Type B pancreatic cell (in vitro differentiated cells): ENCODE measurements around the gene BABAM1. TPM values are rescaled to one million over a fixed set of nuclear protein-coding genes. Genes with fewer than 3 reads are reported as not detected.

Experiments used
- DNase-seq: peaks from one replicate; pipeline ENCODE4 v3.0.0; 2021; ENCODE audit warnings: mixed read lengths; ENCODE audit not compliant: unreplicated experiment; ENCODE audit errors: extremely low spot score
- H3K27ac Mint-ChIP-seq: 2 replicates; pipeline ENCODE4 v1.8.0; 2021; ENCODE audit warnings: mild to moderate bottlenecking, mixed read lengths
- H3K27me3 Mint-ChIP-seq: 2 replicates; pipeline ENCODE4 v1.8.0; 2021; ENCODE audit warnings: mixed read lengths
- H3K36me3 Mint-ChIP-seq: 2 replicates; pipeline ENCODE4 v1.8.0; 2021; ENCODE audit warnings: mixed read lengths
- H3K4me1 Mint-ChIP-seq: one replicate; pipeline ENCODE4 v1.8.0; 2021; ENCODE audit warnings: mixed read lengths; ENCODE audit not compliant: unreplicated experiment
- H3K4me3 Mint-ChIP-seq: 2 replicates; pipeline ENCODE4 v1.8.0; 2021; ENCODE audit warnings: mild to moderate bottlenecking, mixed read lengths
- H3K9me3 Mint-ChIP-seq: 2 replicates; pipeline ENCODE4 v1.8.0; 2021; ENCODE audit warnings: mixed read lengths
- total RNA-seq: library from RNA; stranded (reverse); gene quantifications from 2 replicates; pipeline ENCODE4 v1.2.1, GENCODE V29; 2021; ENCODE audit warnings: low replicate concordance
- TF ChIP-seq, protein P1 (sequence below): fragments of 200-600 bp; sonication (generic); conservative IDR thresholded peaks from 2 replicates; pipeline ENCODE4 v1.5.0; 2021; ENCODE audit warnings: antibody characterized with exemption, mild to moderate bottlenecking

The BABAM1 gene
- total RNA-seq, 1 donor from 2014 or later, result 93.3 TPM

DNA sequence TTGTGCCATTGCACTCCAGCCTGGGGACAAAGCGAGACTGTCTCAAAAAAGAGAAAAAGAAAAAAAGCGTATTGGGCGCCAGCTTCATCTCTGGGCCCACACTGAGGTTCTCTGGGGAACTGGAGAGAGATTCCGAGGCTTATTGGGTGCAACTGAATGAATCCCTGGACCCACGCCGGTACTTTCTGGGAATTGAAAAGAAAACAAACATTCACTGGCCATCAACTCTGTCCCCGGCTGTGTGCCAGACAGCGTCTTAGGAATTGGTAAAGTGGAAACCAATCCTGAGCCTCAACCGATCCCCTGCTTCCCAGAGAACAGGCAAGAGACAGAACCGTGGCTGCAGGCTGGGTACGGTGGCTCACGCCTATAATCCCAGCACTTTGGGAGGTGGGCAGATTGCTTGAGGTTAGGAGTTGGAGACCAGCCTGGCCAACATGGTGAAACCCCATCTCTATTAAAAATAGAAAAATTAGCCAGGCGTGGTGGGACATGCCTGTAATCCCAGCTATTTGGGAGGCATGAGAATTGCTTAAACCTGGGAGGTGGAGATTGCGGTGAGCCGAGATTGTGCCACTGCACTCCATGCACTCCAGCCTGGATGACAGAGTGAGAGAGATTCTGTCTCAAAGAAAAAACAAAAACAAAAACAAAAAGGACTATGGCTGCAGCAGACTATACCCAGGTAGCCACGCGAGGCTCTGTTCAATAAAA is 58.8 kb downstream of the BABAM1 start:
- Mint-ChIP-seq H3K36me3 (peaks cover 8% of the 10 kb centered on the region), H3K27ac (no peak overlapping the region), H3K9me3 (no peaks in the 10 kb centered on the region), H3K4me1 (peaks cover 5% of the 10 kb centered on the region), H3K27me3 (peaks cover 10% of the 10 kb centered on the region), H3K4me3 (no peak overlapping the region)
- no peak for DNase-seq
- TF ChIP-seq, protein P1, sequence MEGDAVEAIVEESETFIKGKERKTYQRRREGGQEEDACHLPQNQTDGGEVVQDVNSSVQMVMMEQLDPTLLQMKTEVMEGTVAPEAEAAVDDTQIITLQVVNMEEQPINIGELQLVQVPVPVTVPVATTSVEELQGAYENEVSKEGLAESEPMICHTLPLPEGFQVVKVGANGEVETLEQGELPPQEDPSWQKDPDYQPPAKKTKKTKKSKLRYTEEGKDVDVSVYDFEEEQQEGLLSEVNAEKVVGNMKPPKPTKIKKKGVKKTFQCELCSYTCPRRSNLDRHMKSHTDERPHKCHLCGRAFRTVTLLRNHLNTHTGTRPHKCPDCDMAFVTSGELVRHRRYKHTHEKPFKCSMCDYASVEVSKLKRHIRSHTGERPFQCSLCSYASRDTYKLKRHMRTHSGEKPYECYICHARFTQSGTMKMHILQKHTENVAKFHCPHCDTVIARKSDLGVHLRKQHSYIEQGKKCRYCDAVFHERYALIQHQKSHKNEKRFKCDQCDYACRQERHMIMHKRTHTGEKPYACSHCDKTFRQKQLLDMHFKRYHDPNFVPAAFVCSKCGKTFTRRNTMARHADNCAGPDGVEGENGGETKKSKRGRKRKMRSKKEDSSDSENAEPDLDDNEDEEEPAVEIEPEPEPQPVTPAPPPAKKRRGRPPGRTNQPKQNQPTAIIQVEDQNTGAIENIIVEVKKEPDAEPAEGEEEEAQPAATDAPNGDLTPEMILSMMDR, result no peak

DNA sequence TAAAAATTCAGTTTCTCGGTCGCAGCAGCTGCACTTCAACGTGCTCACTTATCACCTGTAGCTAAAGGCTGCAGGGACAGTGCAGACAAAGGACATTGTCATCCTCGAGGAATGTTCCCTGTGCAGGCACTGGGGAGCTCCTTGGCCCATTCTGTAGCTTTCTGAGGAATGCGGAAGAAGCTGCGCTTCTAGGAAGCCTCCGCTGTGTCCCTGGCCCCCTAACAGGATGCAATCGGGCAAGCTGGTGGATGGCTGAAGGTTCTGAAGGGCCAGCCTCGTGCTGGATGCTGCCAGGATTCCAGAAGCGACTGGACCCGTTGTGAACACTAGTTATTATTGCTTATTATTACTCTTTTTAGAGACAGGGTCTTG is 59.3 kb downstream of the BABAM1 start:
- peaks cover 8% of the 10 kb centered on the region for H3K36me3 Mint-ChIP-seq

DNA sequence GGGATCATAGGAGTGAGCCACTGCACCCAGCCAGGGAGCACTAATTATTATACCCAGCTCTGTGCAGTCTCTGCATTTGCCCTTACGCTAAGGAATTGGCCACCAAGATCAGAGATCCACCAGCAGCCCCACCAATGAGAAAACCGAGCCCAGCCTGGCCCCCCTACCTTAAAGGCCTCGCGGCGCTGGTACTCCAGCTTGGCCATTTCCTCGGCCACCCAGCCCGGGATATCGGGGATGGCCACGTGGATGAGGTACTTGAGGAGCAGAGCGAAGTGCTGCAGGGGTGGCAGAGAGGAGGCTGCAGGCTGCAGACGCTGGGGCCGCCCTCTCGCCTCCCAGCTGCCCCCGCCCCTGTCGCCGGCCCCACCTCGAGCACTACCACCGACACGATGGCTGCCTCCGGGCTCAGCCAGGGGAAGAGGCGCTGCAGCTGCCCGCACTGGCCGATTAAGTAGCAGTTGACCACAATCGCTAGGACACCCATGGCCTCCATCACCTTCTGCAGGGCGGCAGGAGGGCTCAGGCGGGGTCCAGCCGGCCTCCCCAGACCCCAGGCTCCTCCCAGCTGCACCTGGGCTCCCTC is 59.9 kb downstream of the BABAM1 start:
- Mint-ChIP-seq H3K4me3 (peak overlapping the region; percentile 17), H3K27me3 (peaks cover 10% of the 10 kb centered on the region), H3K4me1 (peaks cover 5% of the 10 kb centered on the region), H3K27ac (peak overlapping the region; percentile 88), H3K36me3 (peaks cover 8% of the 10 kb centered on the region), H3K9me3 (no peaks in the 10 kb centered on the region)
- TF ChIP-seq, protein P1, result no peak
- no peak for DNase-seq

More for the DNA sequence above, 59.3 kb downstream of the BABAM1 start:
- Mint-ChIP-seq H3K4me3 (peak overlapping the region; percentile 17), H3K9me3 (no peaks in the 10 kb centered on the region), H3K27ac (no peak overlapping the region), H3K4me1 (peaks cover 5% of the 10 kb centered on the region), H3K27me3 (peaks cover 10% of the 10 kb centered on the region)
- TF ChIP-seq, protein P1, result no peak
- no peak for DNase-seq

DNA sequence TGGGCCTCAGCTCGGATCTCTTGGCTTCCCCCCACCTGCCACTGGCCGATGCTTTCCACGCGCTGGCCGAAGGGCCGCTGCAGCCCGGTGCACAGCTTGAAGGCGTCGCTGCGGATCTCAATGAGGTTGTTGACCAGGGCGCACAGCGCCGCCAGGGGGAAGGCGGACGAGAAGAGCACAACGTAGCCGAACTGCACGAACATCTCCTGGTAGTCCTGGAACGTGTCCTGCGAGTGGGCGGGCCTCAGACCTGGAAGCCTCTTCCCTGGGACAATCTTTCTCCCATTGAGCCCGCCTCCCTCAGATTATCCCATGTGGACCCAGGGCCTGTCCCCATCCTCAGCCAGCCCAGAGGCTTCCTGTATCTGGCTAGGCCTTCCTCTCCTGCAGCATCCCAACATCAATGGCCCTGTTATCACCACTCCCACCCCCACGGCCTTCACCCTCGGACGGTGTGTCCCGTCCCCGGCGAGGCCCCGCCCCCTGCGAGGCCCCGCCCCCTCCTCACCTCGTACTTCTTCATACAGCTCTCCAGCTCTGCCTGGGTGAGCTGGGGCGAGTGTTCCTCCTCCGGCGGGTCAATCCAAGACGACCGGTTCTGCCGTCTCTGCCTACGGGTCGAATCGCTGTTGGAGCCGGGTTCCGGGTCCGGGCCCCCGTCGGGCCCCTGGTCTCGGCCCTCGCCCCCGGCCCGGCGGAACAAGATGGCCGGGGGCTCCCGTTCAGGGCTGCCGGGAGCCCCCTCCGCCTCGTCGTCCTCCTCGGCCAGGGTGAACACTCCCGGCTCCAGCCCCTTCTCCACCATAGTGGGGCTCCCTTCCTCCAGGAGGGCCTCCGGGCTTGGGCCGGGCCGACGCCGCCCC is 60.6 kb downstream of the BABAM1 start:
- DNase-seq, result no peak
- H3K36me3 Mint-ChIP-seq, result peaks cover 9% of the 10 kb centered on the region
- peaks cover 5% of the 10 kb centered on the region for H3K4me1 Mint-ChIP-seq

More for the DNA sequence above, 60.6 kb downstream of the BABAM1 start:
- Mint-ChIP-seq H3K4me3 (peak overlapping the region; percentile 88), H3K9me3 (no peaks in the 10 kb centered on the region), H3K27me3 (peaks cover 10% of the 10 kb centered on the region), H3K27ac (peak overlapping the region; percentile 88)
- TF ChIP-seq, protein P1, result peak; percentile 72

Other genes starting within 250 kb of the BABAM1 start
- gene CPAMD8, start 240.6 kb upstream of the BABAM1 start, total RNA-seq, result 27.6 and 42.9 TPM in 2 replicates
- gene HAUS8, start 192.0 kb upstream of the BABAM1 start, total RNA-seq, result 10.7 and 18.8 TPM in 2 replicates
- 71.7 and 83.8 TPM in 2 replicates for gene MYO9B, start 191.7 kb upstream of the BABAM1 start, total RNA-seq
- gene USE1, start 52.1 kb upstream of the BABAM1 start, total RNA-seq, result 18.7 and 22.3 TPM in 2 replicates
- gene OCEL1, start 41.2 kb upstream of the BABAM1 start, total RNA-seq, result 19.2 and 23.8 TPM in 2 replicates
- gene NR2F6, start 21.5 kb upstream of the BABAM1 start, total RNA-seq, result 70.9 and 94.2 TPM in 2 replicates
- 0.29 TPM in 1 of 2 replicates, not detected in the other for gene USHBP1, start 2.7 kb upstream of the BABAM1 start, total RNA-seq
- 1.3 and 5.9 TPM in 2 replicates for gene ANKLE1, start 14.5 kb downstream of the BABAM1 start, total RNA-seq
- 11.6 and 14.3 TPM in 2 replicates for gene ABHD8, start 36.0 kb downstream of the BABAM1 start, total RNA-seq
- gene MRPL34, start 38.4 kb downstream of the BABAM1 start, total RNA-seq, result 79.2 and 111 TPM in 2 replicates
- gene DDA1, start 42.1 kb downstream of the BABAM1 start, total RNA-seq, result 38.7 and 46.0 TPM in 2 replicates
- gene ANO8, start 67.4 kb downstream of the BABAM1 start, total RNA-seq, result 38.4 and 51.3 TPM in 2 replicates
- 40.0 and 48.4 TPM in 2 replicates for gene GTPBP3, start 70.1 kb downstream of the BABAM1 start, total RNA-seq
- 0.72 TPM in 1 of 2 replicates, not detected in the other for gene PLVAP, start 109.9 kb downstream of the BABAM1 start, total RNA-seq
- gene CCDC194, start 126.8 kb downstream of the BABAM1 start, total RNA-seq, result not detected in 2 replicates
- 2.5 and 3.8 TPM in 2 replicates for gene BST2, start 138.2 kb downstream of the BABAM1 start, total RNA-seq
- gene MVB12A, start 152.6 kb downstream of the BABAM1 start, total RNA-seq, result 32.0 and 37.7 TPM in 2 replicates
- gene TMEM221, start 181.2 kb downstream of the BABAM1 start, total RNA-seq, result 0.74 and 0.87 TPM in 2 replicates
- not detected in 2 replicates for gene NXNL1, start 193.5 kb downstream of the BABAM1 start, total RNA-seq
- gene SLC27A1, start 203.1 kb downstream of the BABAM1 start, total RNA-seq, result 12.1 and 15.5 TPM in 2 replicates
- 94.9 and 103 TPM in 2 replicates for gene PGLS, start 244.2 kb downstream of the BABAM1 start, total RNA-seq